Adrenal gland (tissue), 12 donors: ENCODE data around the gene AFAP1. TPM values are rescaled to one million over a fixed set of nuclear protein-coding genes. Genes with fewer than 3 reads are reported as not detected.

Experiments
- DNase-seq, 7 donors: peaks; one replicate each; pipeline ENCODE4 v3.0.0-alpha.2; 2019 to 2020
- H3K27ac ChIP-seq, 5 donors: fragments of 200-600 bp; sonication (generic) in 4 of 5; 1 replicate in 3 of 5; 2 replicates in 2 of 5; pipeline versions ENCODE4 v1.5.1 to v1.8.0; 2016 to 2020; ENCODE audit warnings: mild to moderate bottlenecking in 1 of 5
- H3K27me3 ChIP-seq: fragments of 200-600 bp; 2 replicates; pipeline ENCODE4 v1.8.0; 2021
- H3K36me3 ChIP-seq, 2 donors: fragments of 200-600 bp; replicated peaks in 1 of 2; 1 replicate in 1 of 2; 2 replicates in 1 of 2; pipeline versions ENCODE4 v1.5.1 to v1.8.0; 2018 to 2022
- H3K4me1 ChIP-seq, 2 donors: fragments of 200-600 bp; replicated peaks in 1 of 2; 1 replicate in 1 of 2; 2 replicates in 1 of 2; pipeline versions ENCODE4 v1.5.1 to v1.8.0; 2018 to 2021
- H3K4me3 ChIP-seq, 4 donors: fragments of 200-600 bp; sonication (generic) in 3 of 4; one replicate each; pipeline ENCODE4 v1.5.1; 2016 to 2018
- H3K9me3 ChIP-seq, 3 donors: fragments of 200-600 bp; sonication (generic) in 1 of 3; replicated peaks in 1 of 3; 1 replicate in 2 of 3; 2 replicates in 1 of 3; pipeline versions ENCODE4 v1.5.1 to v1.8.0; 2016 to 2021
- POLR2A ChIP-seq, 2 donors: fragments of 450-650 bp; IDR thresholded peaks; one replicate each; pipeline ENCODE4 v1.6.1; 2017; ENCODE audit warnings: antibody characterized with exemption in 2 of 2, mild to moderate bottlenecking in 2 of 2, moderate library complexity in 1 of 2
- WGBS, 4 donors: extraction: QIAGEN DNeasy Blood & Tissue Kit in 2 of 4; methylation state at CpG; one replicate each; pipeline versions ENCODE4 v1.1.5 to v1.1.7; 2013 to 2017; 5-methylcytosine and 5-hydroxymethylcytosine counted together
- intact Hi-C, 2 donors: fragments of 100-400 bp; cut with DNase I; formaldehyde crosslinking; loops; one replicate each; pipeline versions ENCODE4 v1.14.1 to v1.15.0; 2022 to 2023
- polyA plus RNA-seq, 3 donors: library from polyadenylated mRNA; stranded (reverse); fragments of 200-250 nt in 2 of 3; fragments of 350-450 nt in 1 of 3; fragmentation: Illumina TruSeq in 1 of 3; extraction: RNeasy Lipid Tissue Mini Kit (QIAGEN cat#74804) in 1 of 3; gene quantifications; one replicate each; pipeline ENCODE4 v1.2.3, GENCODE V29; 2013 to 2014
- total RNA-seq, 9 donors: library from RNA; depleted of rRNA in 4 of 9; stranded (reverse); fragments of >200 nt in 4 of 9; fragments of 120-200 nt in 1 of 9; fragmentation: NEBNext Ultra II Directional in 1 of 9; extraction: Animal tissue kit (Norgen Biotek cat#: 25700) in 1 of 9; gene quantifications; one replicate each; pipeline versions ENCODE4 v1.1.0 to v1.2.4, GENCODE V29; 2013 to 2023
- TF ChIP-seq, protein P1 (sequence below), 6 experiments: fragments of 450-650 bp in 4 of 6; fragments of 200-600 bp in 2 of 6; sonication (generic) in 1 of 6; IDR thresholded peaks; 1 replicate in 5 of 6; 2 replicates in 1 of 6; pipeline versions ENCODE4 v1.5.1 to v1.8.0; 2016 to 2021; ENCODE audit warnings: antibody characterized with exemption in 6 of 6, mild to moderate bottlenecking in 2 of 6, moderate library complexity in 1 of 6
- donor health status: healthy with polysubstance abuse.
- donor health status: Bipolar disorder and iron deficiency.
- donor health status: DM: yes; HTN: yes; CAD: no.
- donor health status: DM: no; HTN: no; CAD: no.
- donor health status: DM: no; HTN: no; CAD: no.
- donor health status: DM: yes; HTN: yes; CAD: no.

Gene AFAP1
- total and polyA plus RNA-seq, 12 donors: 3.3 to 16.1 (median 9.8) TPM

DNA sequence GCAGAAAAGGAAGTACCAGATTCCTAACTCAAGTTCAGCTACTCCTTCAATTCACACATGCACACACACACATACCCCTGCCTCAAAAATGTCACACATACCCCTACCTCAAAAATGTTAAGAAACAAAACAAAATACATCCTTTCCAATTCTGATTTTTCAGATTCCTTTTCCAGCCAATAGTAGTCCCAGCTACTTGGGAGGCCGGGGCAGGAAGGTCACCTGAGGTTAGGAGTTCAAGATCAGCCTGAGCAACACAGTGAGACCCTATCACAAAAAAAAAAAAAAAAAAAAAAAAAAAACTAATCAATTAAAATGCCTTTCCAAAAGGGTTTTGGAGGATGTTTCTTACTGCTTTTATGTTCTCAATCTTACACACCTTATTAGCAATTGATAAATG lies 138.0 kb downstream of the AFAP1 start:
- WGBS, 4 donors: 34 to 39% (median 37%) methylated on average over 1 of the region's 1 CpG
- no peaks in the 10 kb centered on the region for H3K9me3 ChIP-seq
- intact Hi-C loops: loop anchor here (2.0 to 5.0 kb wide), 3 partner anchors 39 to 186 kb away; no protein-coding TSS in a partner anchor
- DNase-seq: peak in 1 of 7 donors; percentile 37
- H3K4me1 ChIP-seq: no peaks in the 10 kb centered on the region
- TF ChIP-seq, protein P1, sequence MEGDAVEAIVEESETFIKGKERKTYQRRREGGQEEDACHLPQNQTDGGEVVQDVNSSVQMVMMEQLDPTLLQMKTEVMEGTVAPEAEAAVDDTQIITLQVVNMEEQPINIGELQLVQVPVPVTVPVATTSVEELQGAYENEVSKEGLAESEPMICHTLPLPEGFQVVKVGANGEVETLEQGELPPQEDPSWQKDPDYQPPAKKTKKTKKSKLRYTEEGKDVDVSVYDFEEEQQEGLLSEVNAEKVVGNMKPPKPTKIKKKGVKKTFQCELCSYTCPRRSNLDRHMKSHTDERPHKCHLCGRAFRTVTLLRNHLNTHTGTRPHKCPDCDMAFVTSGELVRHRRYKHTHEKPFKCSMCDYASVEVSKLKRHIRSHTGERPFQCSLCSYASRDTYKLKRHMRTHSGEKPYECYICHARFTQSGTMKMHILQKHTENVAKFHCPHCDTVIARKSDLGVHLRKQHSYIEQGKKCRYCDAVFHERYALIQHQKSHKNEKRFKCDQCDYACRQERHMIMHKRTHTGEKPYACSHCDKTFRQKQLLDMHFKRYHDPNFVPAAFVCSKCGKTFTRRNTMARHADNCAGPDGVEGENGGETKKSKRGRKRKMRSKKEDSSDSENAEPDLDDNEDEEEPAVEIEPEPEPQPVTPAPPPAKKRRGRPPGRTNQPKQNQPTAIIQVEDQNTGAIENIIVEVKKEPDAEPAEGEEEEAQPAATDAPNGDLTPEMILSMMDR (IDR thresholded peaks at IDR 0.05): no peak
- TF ChIP-seq POLR2A (IDR thresholded peaks at IDR 0.05): no peak
- H3K4me3 ChIP-seq: no peak overlapping the region
- no peak overlapping the region for H3K27ac ChIP-seq
- no peaks in the 10 kb centered on the region for H3K27me3 ChIP-seq
- H3K36me3 ChIP-seq: peaks cover 0 to 15% of the 10 kb centered on the region in 2 donors

- Histone ChIP-seq H3K36me3 (peaks cover 0 to 15% of the 10 kb centered on the region in 2 donors), H3K9me3 (no peaks in the 10 kb centered on the region), H3K4me1 (no peaks in the 10 kb centered on the region), H3K27me3 (no peaks in the 10 kb centered on the region), H3K27ac (no peak overlapping the region), H3K4me3 (no peak overlapping the region)
- 87 to 93% (median 90%) methylated on average over 10 of the region's 10 CpGs for WGBS, 4 donors
- TF ChIP-seq, protein P1 (IDR thresholded peaks at IDR 0.05): no peak
- no peak for TF ChIP-seq POLR2A (IDR thresholded peaks at IDR 0.05)
- DNase-seq: peak in 1 of 7 donors; percentile 47
- intact Hi-C loops: loop anchor here (5.0 kb wide), 2 partner anchors 39 to 186 kb away; no protein-coding TSS in a partner anchor
Observed at GRCh38 chr4:7801001-7801400, 138.7 kb downstream of the AFAP1 start.

DNA sequence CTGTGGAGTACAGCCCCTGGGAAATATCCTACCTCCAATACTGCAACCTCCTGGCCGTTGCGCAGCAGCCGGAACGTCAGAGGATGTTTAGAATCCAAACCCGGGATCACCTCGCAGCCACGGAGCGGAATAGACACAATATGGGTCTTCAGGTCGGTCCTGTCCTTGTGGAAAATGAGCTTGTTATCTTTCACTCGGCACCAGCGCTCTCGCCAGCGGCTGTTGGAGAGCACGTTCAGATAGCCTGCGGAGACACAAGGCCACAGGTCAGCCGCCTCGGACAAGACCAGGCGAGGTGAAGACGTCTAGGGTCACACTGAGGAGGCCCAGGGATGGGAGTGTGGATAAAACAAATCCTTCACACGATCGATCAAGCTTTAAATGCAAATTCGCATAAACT lies 139.3 kb downstream of the AFAP1 start:
- no peak overlapping the region for H3K4me3 ChIP-seq
- H3K36me3 ChIP-seq: peaks cover 0 to 15% of the 10 kb centered on the region in 2 donors
- 85 to 89% (median 89%) methylated on average over 22 of the region's 22 CpGs for WGBS, 4 donors
- H3K9me3 ChIP-seq: no peaks in the 10 kb centered on the region
- DNase-seq: peak in 1 of 7 donors; percentile 47
- no peak for TF ChIP-seq POLR2A (IDR thresholded peaks at IDR 0.05)
- TF ChIP-seq, protein P1 (IDR thresholded peaks at IDR 0.05): no peak
- no peaks in the 10 kb centered on the region for H3K27me3 ChIP-seq
- intact Hi-C loops: loop anchor here (5.0 kb wide), 2 partner anchors 38 to 187 kb away; no protein-coding TSS in a partner anchor
- no peaks in the 10 kb centered on the region for H3K4me1 ChIP-seq
- H3K27ac ChIP-seq: no peak overlapping the region

GRCh38 chr4:7799736-7800135 lies 139.9 kb downstream of the AFAP1 start:
- Histone ChIP-seq H3K27ac (no peak overlapping the region), H3K4me3 (no peak overlapping the region), H3K4me1 (no peaks in the 10 kb centered on the region), H3K9me3 (no peaks in the 10 kb centered on the region), H3K36me3 (peaks cover 0 to 15% of the 10 kb centered on the region in 2 donors), H3K27me3 (no peaks in the 10 kb centered on the region)
- DNase-seq: no peak
- TF ChIP-seq, protein P1 (IDR thresholded peaks at IDR 0.05): no peak
- TF ChIP-seq POLR2A (IDR thresholded peaks at IDR 0.05): no peak
- intact Hi-C loops: loop anchor here (5.0 kb wide), 2 partner anchors 37 to 188 kb away; no protein-coding TSS in a partner anchor
- 92 to 94% (median 93%) methylated on average over 5 of the region's 5 CpGs for WGBS, 4 donors
